ENCODE data around the gene HEATR9. TPM values are rescaled to one million over a fixed set of nuclear protein-coding genes. Genes with fewer than 3 reads are reported as not detected.

Gene HEATR9
- total RNA-seq, 1 experiment from 2014 or later, result not detected

- POLR2A ChIA-PET, result no interaction called here
- intact Hi-C loops (cut with micrococcal nuclease), result no loop called here
- RAD21 ChIA-PET (ENCODE audit: low non-redundant PET in 1 of 2, low total read pairs in 2 of 2, uncharacterized antibody in 2 of 2, unreplicated experiment in 2 of 2), result no interaction called here
- ATAC-seq, result no peak
- Histone ChIP-seq H4K20me1 (ENCODE audit: insufficient read depth) (no peaks in the 10 kb centered on the region), H3K9me3 (ENCODE audit: control insufficient read depth in 1 of 2, insufficient read depth in 1 of 2, low read depth in 1 of 2, low read length in 2 of 2) (no peaks in the 10 kb centered on the region), H3K9me2 (ENCODE audit: insufficient read depth) (no peaks in the 10 kb centered on the region), H3K4me1 (ENCODE audit: control insufficient read depth in 1 of 2, insufficient read depth in 2 of 2, low read length in 2 of 2) (no peaks in the 10 kb centered on the region), H3K27me3 (ENCODE audit: insufficient read depth, low read length) (no peaks in the 10 kb centered on the region), H3K4me2 (ENCODE audit: low read length) (no peak overlapping the region), H2AFZ (ENCODE audit: low read depth, low read length, poor library complexity, severe bottlenecking) (no peak overlapping the region), H3K36me3 (ENCODE audit: control insufficient read depth in 1 of 2, insufficient read depth in 2 of 2, low read length in 2 of 2) (no peaks in the 10 kb centered on the region), H3K79me2 (ENCODE audit: insufficient read depth, low read length) (no peaks in the 10 kb centered on the region), H3K27ac (ENCODE audit: low read depth, low read length) (no peak overlapping the region), H3K9ac (ENCODE audit: low read length) (no peak overlapping the region), H3K4me3 (replicated peaks in 1 of 2; ENCODE audit: low read depth in 1 of 2, low read length in 2 of 2) (no peak overlapping the region)
- no peak for DNase-seq (ENCODE audit: low read depth, low spot score)
- TF ChIP-seq EGR1 (IDR thresholded peaks at IDR 0.05; ENCODE audit: low read depth), result no peak
- no peak for TF ChIP-seq CBX3 (IDR thresholded peaks at IDR 0.05; ENCODE audit: low read depth)
- TF ChIP-seq FOSL1 (IDR thresholded peaks at IDR 0.05; ENCODE audit: low read depth), result no peak
- no peak for TF ChIP-seq SIN3A (IDR thresholded peaks at IDR 0.05; ENCODE audit: low read depth)
- no TSS peak for BruUV-seq (replicated peaks)
- CTCF ChIA-PET, result no interaction called here
Observed at GRCh38 chr17:35895636-35896587, 27.2 kb upstream of the HEATR9 start.

- H3K27me3 ChIP-seq (ENCODE audit: insufficient read depth, low read length), result no peaks in the 10 kb centered on the region
- no peak for DNase-seq (ENCODE audit: low read depth, low spot score)
- H3K4me3 ChIP-seq (replicated peaks in 1 of 2; ENCODE audit: low read depth in 1 of 2, low read length in 2 of 2), result no peak overlapping the region
- TF ChIP-seq JUND (IDR thresholded peaks at IDR 0.05) (no peak), ZNF274 (IDR thresholded peaks at IDR 0.05; ENCODE audit: low read depth, low read length) (no peak), CEBPB (IDR thresholded peaks at IDR 0.05; ENCODE audit: low read depth) (no peak), CBX3 (IDR thresholded peaks at IDR 0.05; ENCODE audit: low read depth) (no peak), ZFX (IDR thresholded peaks at IDR 0.05) (no peak), MAX (IDR thresholded peaks at IDR 0.05) (no peak), FOSL1 (IDR thresholded peaks at IDR 0.05; ENCODE audit: low read depth) (no peak)
- RAD21 ChIA-PET (ENCODE audit: low non-redundant PET in 1 of 2, low total read pairs in 2 of 2, uncharacterized antibody in 2 of 2, unreplicated experiment in 2 of 2), result no interaction called here
- POLR2A ChIA-PET, result no interaction called here
- H4K20me1 ChIP-seq (ENCODE audit: insufficient read depth), result no peaks in the 10 kb centered on the region
- H3K4me1 ChIP-seq (ENCODE audit: control insufficient read depth in 1 of 2, insufficient read depth in 2 of 2, low read length in 2 of 2), result no peaks in the 10 kb centered on the region
- CTCF ChIA-PET, result no interaction called here
- no peak overlapping the region for H3K27ac ChIP-seq (ENCODE audit: low read depth, low read length)
- BruUV-seq (replicated peaks), result no TSS peak
- no peaks in the 10 kb centered on the region for H3K9me3 ChIP-seq (ENCODE audit: control insufficient read depth in 1 of 2, insufficient read depth in 1 of 2, low read depth in 1 of 2, low read length in 2 of 2)
- H3K36me3 ChIP-seq (ENCODE audit: control insufficient read depth in 1 of 2, insufficient read depth in 2 of 2, low read length in 2 of 2), result no peaks in the 10 kb centered on the region
- no peak overlapping the region for H3K9ac ChIP-seq (ENCODE audit: low read length)
- intact Hi-C loops (cut with micrococcal nuclease), result no loop called here
- H3K4me2 ChIP-seq (ENCODE audit: low read length), result no peak overlapping the region
- no peak for ATAC-seq
- no peaks in the 10 kb centered on the region for H3K79me2 ChIP-seq (ENCODE audit: insufficient read depth, low read length)
- H2AFZ ChIP-seq (ENCODE audit: low read depth, low read length, poor library complexity, severe bottlenecking), result no peak overlapping the region
- no peaks in the 10 kb centered on the region for H3K9me2 ChIP-seq (ENCODE audit: insufficient read depth)
Observed at GRCh38 chr17:35894206-35894605, 25.5 kb upstream of the HEATR9 start.
